HG03280 (cell line): ENCODE data around the gene IFNG-AS1.

ENCODE experiments used
- ATAC-seq: cut with Tn5 transposase; IDR thresholded peaks from one replicate; pipeline ENCODE4 v1.9.1; 2021; ENCODE audit warnings: mild to moderate bottlenecking, moderate library complexity; ENCODE audit not compliant: unreplicated experiment

Gene IFNG-AS1

GRCh38 chr12:68036642-68037041, 47.4 kb downstream of the IFNG-AS1 start:
- no peak for ATAC-seq

GRCh38 chr12:68037616-68038255, 48.5 kb downstream of the IFNG-AS1 start:
- ATAC-seq: no peak

- no peak for ATAC-seq
Observed at GRCh38 chr12:68038650-68039049, 49.4 kb downstream of the IFNG-AS1 start.

- peak; percentile 57 for ATAC-seq
Observed at GRCh38 chr12:68040450-68041075, 51.3 kb downstream of the IFNG-AS1 start.

GRCh38 chr12:68042212-68042699, 53.0 kb downstream of the IFNG-AS1 start:
- ATAC-seq: peak; percentile 49

- ATAC-seq: no peak
Observed at GRCh38 chr12:68043435-68043834, 54.2 kb downstream of the IFNG-AS1 start.

- no peak for ATAC-seq
Observed at GRCh38 chr12:68048648-68049297, 59.5 kb downstream of the IFNG-AS1 start.

GRCh38 chr12:68056300-68056699, 67.1 kb downstream of the IFNG-AS1 start:
- no peak for ATAC-seq

- ATAC-seq: no peak
Observed at GRCh38 chr12:68063900-68064590, 74.8 kb downstream of the IFNG-AS1 start.

GRCh38 chr12:68065163-68065562, 75.9 kb downstream of the IFNG-AS1 start:
- no peak for ATAC-seq

- no peak for ATAC-seq
Observed at GRCh38 chr12:68065687-68066086, 76.4 kb downstream of the IFNG-AS1 start.

GRCh38 chr12:68067762-68068376, 78.6 kb downstream of the IFNG-AS1 start:
- ATAC-seq: no peak

GRCh38 chr12:68069275-68069674, 80.0 kb downstream of the IFNG-AS1 start:
- no peak for ATAC-seq
